ENCODE data around the gene MANSC1.

DNA sequence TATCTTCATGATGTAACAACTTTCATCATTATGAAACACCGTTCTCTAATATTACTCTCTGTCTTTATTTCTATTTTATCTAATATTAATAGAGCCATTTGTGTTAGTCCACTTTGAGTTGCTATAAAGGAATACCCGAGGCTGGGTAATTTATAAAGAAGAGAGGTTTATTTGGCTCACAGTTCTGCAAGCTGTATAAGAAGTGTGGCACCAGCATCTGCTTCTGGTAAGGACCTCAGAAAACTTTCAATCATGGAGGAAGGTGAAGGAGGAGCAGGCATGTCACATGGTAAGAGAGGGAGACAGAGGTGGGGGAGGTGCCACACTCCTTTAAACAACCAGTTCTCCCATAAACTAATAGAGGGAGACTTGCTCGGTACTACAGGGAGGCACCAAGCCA lies 31.9 kb upstream of the MANSC1 start:
- TF ChIP-seq, protein P1, sequence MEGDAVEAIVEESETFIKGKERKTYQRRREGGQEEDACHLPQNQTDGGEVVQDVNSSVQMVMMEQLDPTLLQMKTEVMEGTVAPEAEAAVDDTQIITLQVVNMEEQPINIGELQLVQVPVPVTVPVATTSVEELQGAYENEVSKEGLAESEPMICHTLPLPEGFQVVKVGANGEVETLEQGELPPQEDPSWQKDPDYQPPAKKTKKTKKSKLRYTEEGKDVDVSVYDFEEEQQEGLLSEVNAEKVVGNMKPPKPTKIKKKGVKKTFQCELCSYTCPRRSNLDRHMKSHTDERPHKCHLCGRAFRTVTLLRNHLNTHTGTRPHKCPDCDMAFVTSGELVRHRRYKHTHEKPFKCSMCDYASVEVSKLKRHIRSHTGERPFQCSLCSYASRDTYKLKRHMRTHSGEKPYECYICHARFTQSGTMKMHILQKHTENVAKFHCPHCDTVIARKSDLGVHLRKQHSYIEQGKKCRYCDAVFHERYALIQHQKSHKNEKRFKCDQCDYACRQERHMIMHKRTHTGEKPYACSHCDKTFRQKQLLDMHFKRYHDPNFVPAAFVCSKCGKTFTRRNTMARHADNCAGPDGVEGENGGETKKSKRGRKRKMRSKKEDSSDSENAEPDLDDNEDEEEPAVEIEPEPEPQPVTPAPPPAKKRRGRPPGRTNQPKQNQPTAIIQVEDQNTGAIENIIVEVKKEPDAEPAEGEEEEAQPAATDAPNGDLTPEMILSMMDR (IDR thresholded peaks at IDR 0.05) = no peak
- TF ChIP-seq POLR2AphosphoS5 (IDR thresholded peaks at IDR 0.05) (no peak), POLR2A (IDR thresholded peaks at IDR 0.05) (no peak)

Measured in sigmoid colon (tissue), 4 donors.